ENCODE data around the gene PABPC1L.

Gene PABPC1L

DNA sequence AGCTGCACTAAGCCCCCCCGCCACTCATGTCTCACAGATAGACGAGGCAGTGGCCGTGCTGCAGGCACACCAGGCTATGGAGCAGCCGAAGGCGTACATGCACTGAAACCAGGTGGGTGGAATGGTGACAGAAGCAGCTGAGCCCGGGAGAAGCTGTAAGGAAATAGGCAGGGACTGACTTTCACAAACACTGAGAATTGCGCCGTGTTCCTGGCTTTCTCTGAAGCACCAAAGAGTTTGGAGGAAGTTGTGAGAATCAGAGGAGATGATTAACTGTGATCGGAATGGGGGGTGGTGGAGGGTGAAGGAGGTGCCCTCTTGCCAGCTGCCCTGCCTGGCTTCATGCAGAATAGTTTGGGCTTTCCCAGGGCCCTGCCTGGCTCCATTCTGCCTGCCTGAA lies 28.8 kb downstream of the PABPC1L start:
- no peak for DNase-seq (ENCODE audit: low spot score)
- TF ChIP-seq, protein P1, sequence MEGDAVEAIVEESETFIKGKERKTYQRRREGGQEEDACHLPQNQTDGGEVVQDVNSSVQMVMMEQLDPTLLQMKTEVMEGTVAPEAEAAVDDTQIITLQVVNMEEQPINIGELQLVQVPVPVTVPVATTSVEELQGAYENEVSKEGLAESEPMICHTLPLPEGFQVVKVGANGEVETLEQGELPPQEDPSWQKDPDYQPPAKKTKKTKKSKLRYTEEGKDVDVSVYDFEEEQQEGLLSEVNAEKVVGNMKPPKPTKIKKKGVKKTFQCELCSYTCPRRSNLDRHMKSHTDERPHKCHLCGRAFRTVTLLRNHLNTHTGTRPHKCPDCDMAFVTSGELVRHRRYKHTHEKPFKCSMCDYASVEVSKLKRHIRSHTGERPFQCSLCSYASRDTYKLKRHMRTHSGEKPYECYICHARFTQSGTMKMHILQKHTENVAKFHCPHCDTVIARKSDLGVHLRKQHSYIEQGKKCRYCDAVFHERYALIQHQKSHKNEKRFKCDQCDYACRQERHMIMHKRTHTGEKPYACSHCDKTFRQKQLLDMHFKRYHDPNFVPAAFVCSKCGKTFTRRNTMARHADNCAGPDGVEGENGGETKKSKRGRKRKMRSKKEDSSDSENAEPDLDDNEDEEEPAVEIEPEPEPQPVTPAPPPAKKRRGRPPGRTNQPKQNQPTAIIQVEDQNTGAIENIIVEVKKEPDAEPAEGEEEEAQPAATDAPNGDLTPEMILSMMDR (IDR thresholded peaks at IDR 0.05; ENCODE audit: borderline replicate concordance, control extremely low read depth, extremely low read depth, insufficient read depth, missing control alignments): no peak
- in situ Hi-C loops (cut with MboI; ENCODE audit: low sequenced_read_pairs, unreplicated experiment): no loop called here

DNA sequence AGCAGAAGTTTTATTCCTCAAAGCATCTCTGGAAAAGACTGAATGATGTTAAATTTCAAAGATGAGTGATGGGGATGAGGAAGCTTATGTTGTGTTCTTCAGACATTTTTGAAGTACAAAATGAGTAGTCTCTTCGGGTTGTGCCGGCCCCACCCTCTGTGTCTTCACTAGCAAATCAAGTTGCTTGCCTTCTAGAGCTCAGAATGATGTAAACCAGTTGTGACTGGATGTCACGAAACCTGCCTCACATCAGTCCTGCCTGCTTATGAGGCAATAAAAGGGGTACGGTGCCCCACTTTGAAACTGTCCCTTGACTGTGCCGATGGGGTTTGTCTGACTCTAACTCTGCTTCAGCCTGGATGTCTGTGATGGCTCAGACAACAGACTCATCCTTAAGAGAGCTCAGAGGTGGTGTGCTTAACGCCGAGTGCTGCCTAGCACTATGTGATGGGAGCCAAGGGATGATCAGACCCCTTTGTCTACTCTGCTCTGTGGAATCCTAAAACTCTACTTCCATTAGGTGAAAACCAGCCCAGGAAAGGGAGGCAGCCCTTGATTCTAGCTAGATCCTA lies 31.3 kb downstream of the PABPC1L start:
- in situ Hi-C loops (cut with MboI; ENCODE audit: low sequenced_read_pairs, unreplicated experiment): no loop called here
- TF ChIP-seq, protein P1 (IDR thresholded peaks at IDR 0.05; ENCODE audit: borderline replicate concordance, control extremely low read depth, extremely low read depth, insufficient read depth, missing control alignments): no peak
- DNase-seq (ENCODE audit: low spot score): no peak

DNA sequence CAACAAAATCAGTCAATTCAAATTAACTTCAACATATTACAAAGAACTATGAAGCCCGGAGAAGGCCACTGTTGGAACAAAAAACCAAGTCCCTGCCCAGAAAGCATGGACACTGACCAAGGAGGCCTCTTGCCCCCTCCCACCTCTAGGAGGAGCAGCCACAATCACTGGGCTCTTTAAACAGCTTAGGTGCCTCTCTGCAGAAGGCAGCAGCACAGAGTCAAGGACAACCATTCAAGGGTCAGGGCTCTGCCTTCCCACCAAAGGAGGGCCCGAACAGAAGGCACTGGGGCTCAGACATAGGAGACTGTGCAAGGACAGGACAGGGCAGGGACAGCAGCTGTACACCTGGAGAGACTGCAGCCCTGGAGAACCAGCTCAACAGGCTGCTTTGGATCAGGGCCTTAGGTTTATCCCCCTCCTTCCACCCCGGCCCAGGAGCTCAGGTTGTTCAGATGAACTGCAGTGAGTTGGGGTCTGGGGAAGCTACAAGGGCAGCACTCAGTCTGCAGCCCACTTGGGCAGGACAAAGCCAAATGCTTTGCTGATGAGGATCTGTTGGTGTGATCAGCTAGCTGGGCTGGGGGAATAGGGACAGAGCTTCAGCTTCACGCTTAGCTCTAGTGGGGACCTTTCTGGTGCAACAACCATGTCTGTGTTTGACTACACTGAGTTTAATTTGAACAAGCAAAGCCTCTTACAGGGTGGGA lies 32.6 kb downstream of the PABPC1L start:
- TF ChIP-seq, protein P1 (IDR thresholded peaks at IDR 0.05; ENCODE audit: borderline replicate concordance, control extremely low read depth, extremely low read depth, insufficient read depth, missing control alignments): no peak
- in situ Hi-C loops (cut with MboI; ENCODE audit: low sequenced_read_pairs, unreplicated experiment): no loop called here
- DNase-seq (ENCODE audit: low spot score): no peak

DNA sequence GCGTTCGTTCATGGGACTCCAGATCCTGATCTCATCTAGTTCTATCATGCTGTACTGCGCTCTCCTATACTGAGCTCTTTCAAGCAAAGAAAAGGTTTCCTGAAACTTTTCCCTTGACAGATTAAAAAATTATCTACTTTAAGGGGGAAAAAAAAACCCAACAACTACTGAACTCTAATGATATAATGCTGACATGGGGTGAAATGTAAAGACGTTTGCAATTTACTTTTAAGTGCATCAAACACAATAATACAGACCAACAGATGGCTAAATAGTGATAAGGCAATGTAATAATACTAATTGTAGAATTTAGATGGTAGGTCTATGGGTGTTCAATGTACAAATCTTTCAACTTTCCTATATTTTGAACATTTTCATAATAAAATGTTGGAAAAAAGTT lies 34.0 kb downstream of the PABPC1L start:
- DNase-seq (ENCODE audit: low spot score): no peak
- in situ Hi-C loops (cut with MboI; ENCODE audit: low sequenced_read_pairs, unreplicated experiment): no loop called here
- TF ChIP-seq, protein P1 (IDR thresholded peaks at IDR 0.05; ENCODE audit: borderline replicate concordance, control extremely low read depth, extremely low read depth, insufficient read depth, missing control alignments): no peak

DNA sequence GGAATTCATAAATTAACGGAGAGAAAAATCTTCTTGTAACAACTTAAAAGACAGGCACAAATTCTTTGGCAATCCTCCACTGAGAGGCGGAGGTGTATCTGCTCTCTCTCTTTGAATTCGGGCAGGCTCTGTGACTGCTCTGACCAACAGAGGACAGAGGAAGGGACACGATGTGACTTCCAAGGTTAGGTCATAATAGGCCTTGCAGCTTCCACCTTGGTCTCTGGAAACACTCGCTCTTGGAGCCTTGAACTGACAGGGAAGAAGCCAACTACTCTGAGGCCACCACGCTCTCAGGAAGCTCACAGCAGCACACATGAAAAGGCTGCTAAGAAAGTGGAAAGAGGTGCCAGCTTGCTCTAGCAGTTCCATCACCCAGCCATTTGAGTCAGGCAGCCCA lies 35.4 kb downstream of the PABPC1L start:
- in situ Hi-C loops (cut with MboI; ENCODE audit: low sequenced_read_pairs, unreplicated experiment): no loop called here
- TF ChIP-seq, protein P1 (IDR thresholded peaks at IDR 0.05; ENCODE audit: borderline replicate concordance, control extremely low read depth, extremely low read depth, insufficient read depth, missing control alignments): no peak
- DNase-seq (ENCODE audit: low spot score): no peak

DNA sequence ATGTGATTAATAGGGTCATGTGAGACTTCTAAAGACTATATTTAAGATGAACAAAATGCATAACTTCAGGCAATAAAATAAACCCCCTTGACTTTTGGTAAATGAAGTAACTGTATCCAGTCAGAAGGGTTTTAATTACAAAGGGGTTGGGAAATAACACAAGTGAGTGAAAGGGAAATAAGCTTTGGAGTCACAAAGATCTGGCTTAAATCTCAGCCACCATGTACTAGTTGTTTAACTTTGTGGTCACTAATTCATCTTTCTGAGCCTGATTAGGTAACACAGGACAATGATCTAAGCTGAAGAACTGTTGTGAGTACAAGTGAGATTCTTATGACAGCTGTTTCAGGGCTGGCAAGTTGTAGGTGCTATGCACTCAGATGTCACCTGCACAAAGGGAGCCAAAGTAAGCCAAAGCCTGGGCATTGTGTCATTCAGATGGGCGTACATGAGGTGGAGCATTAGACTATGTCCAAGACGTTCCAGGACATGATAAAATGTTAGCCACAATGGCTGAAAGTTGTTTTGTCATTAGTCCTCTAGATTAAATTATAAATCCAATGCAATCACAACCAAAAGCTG lies 36.5 kb downstream of the PABPC1L start:
- TF ChIP-seq, protein P1 (IDR thresholded peaks at IDR 0.05; ENCODE audit: borderline replicate concordance, control extremely low read depth, extremely low read depth, insufficient read depth, missing control alignments): no peak
- DNase-seq (ENCODE audit: low spot score): no peak
- in situ Hi-C loops (cut with MboI; ENCODE audit: low sequenced_read_pairs, unreplicated experiment): no loop called here
